Nephron progenitor cell (in vitro differentiated cells): Measurements from ENCODE around the gene ANKDD1A.

Experiments used
- DNase-seq: peaks from one replicate; pipeline ENCODE4 v3.0.0; 2021
- H3K27ac Mint-ChIP-seq: 2 replicates; pipeline ENCODE4 v1.8.0; 2021; ENCODE audit warnings: mild to moderate bottlenecking, moderate library complexity, mixed read lengths
- H3K27me3 Mint-ChIP-seq: 2 replicates; pipeline ENCODE4 v1.8.0; 2021; ENCODE audit warnings: mild to moderate bottlenecking, low read depth, mixed read lengths; ENCODE audit not compliant: poor library complexity
- H3K36me3 Mint-ChIP-seq: 2 replicates; pipeline ENCODE4 v1.8.0; 2021; ENCODE audit warnings: low read depth, mixed read lengths
- H3K4me1 Mint-ChIP-seq: 2 replicates; pipeline ENCODE4 v1.8.0; 2021; ENCODE audit warnings: mixed read lengths
- H3K4me3 Mint-ChIP-seq: 2 replicates; pipeline ENCODE4 v1.8.0; 2021; ENCODE audit warnings: mild to moderate bottlenecking, moderate library complexity, mixed read lengths
- H3K9me3 Mint-ChIP-seq: 2 replicates; pipeline ENCODE4 v1.8.0; 2021; ENCODE audit warnings: mild to moderate bottlenecking, moderate library complexity, mixed read lengths
- CTCF ChIP-seq: fragments of 200-600 bp; sonication (generic); IDR thresholded peaks from 2 replicates; pipeline ENCODE4 v1.5.0; 2021; ENCODE audit warnings: antibody characterized with exemption

ANKDD1A gene

GRCh38 chr15:64883100-64883581 lies 28.6 kb upstream of the ANKDD1A start:
- Mint-ChIP-seq H3K9me3 (no peaks in the 10 kb centered on the region), H3K4me1 (peaks cover 13% of the 10 kb centered on the region), H3K36me3 (no peaks in the 10 kb centered on the region), H3K27me3 (no peaks in the 10 kb centered on the region), H3K4me3 (no peak overlapping the region), H3K27ac (no peak overlapping the region)
- no peak for DNase-seq
- no peak for TF ChIP-seq CTCF

GRCh38 chr15:64883997-64884511 lies 27.6 kb upstream of the ANKDD1A start:
- no peak overlapping the region for H3K27ac Mint-ChIP-seq
- no peak for TF ChIP-seq CTCF
- H3K27me3 Mint-ChIP-seq, result no peaks in the 10 kb centered on the region
- no peaks in the 10 kb centered on the region for H3K36me3 Mint-ChIP-seq
- no peak overlapping the region for H3K4me3 Mint-ChIP-seq
- no peaks in the 10 kb centered on the region for H3K9me3 Mint-ChIP-seq
- peaks cover 13% of the 10 kb centered on the region for H3K4me1 Mint-ChIP-seq
- DNase-seq, result no peak

- Mint-ChIP-seq H3K27ac (no peak overlapping the region), H3K4me3 (no peak overlapping the region), H3K36me3 (no peaks in the 10 kb centered on the region), H3K4me1 (peaks cover 13% of the 10 kb centered on the region), H3K27me3 (no peaks in the 10 kb centered on the region), H3K9me3 (no peaks in the 10 kb centered on the region)
- no peak for TF ChIP-seq CTCF
- no peak for DNase-seq
These were observed 27.0 kb upstream of the ANKDD1A start for GRCh38 chr15:64884679-64885078.

GRCh38 chr15:64888336-64888735 lies 23.4 kb upstream of the ANKDD1A start:
- peaks cover 33% of the 10 kb centered on the region for H3K4me1 Mint-ChIP-seq
- H3K9me3 Mint-ChIP-seq, result no peaks in the 10 kb centered on the region
- no peak overlapping the region for H3K4me3 Mint-ChIP-seq
- peaks cover 7% of the 10 kb centered on the region for H3K27me3 Mint-ChIP-seq
- H3K27ac Mint-ChIP-seq, result no peak overlapping the region
- no peak for DNase-seq
- no peaks in the 10 kb centered on the region for H3K36me3 Mint-ChIP-seq
- no peak for TF ChIP-seq CTCF

- no peaks in the 10 kb centered on the region for H3K9me3 Mint-ChIP-seq
These were observed 20.1 kb upstream of the ANKDD1A start for GRCh38 chr15:64891561-64891960.

More at GRCh38 chr15:64891561-64891960, 20.1 kb upstream of the ANKDD1A start:
- no peak for DNase-seq
- peaks cover 7% of the 10 kb centered on the region for H3K27me3 Mint-ChIP-seq
- peaks cover 55% of the 10 kb centered on the region for H3K4me1 Mint-ChIP-seq
- no peak overlapping the region for H3K4me3 Mint-ChIP-seq
- TF ChIP-seq CTCF, result no peak
- H3K27ac Mint-ChIP-seq, result no peak overlapping the region
- no peaks in the 10 kb centered on the region for H3K36me3 Mint-ChIP-seq
